Ureter (tissue), 1 donor: Measurements from ENCODE around the gene TLE3. TPM values are rescaled to one million over a fixed set of nuclear protein-coding genes. Genes with fewer than 3 reads are reported as not detected.

Experiments
- DNase-seq: peaks from one replicate; pipeline ENCODE4 v3.0.0-alpha.2; 2020; ENCODE audit warnings: low spot score
- total RNA-seq: library from RNA; stranded (reverse); gene quantifications from one replicate; pipeline ENCODE4 v1.2.4, GENCODE V29; 2023
- donor health status: DM: yes; HTN: yes; CAD: no.

Gene TLE3
- total RNA-seq, 1 donor from 2014 or later: 37.8 TPM

DNA sequence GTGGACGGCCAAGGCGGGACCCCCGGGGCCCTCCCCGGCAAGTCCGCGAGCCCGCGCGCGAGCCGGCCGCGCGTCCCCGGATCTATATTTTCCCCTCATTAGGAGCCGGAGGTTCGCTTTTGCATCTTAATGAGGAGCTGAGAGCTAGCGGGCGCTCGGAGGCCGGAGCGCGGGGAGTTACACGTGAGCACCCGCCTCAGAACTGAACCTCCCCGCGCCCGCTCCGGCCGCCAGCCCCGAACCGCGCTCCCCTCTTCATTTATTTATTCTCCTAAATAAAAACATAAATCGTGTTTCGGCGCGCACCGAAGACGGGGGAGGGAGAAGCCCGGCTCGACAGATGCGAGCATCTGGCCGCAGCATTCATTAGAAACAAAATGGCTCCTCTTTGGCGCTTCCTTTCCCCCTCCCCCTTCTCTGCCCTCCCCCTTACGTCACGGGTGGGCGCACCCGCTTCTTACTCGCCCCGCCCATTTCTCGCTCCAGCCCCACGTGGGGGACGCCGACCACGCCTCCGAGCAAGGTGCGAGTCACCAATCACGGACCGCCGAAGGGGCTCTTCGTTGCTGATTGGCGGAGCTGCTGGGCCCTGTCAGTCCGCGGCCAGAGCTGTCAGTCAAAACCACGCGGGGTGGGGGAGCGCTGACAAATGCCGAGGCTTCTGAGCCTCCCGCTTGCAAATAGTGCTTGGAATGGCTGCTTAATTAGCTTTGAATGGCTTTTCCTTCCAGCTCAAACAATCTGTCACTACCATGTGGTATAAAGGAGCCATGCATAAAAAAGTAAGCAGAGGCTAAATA lies 1.6 kb upstream of the TLE3 start:
- DNase-seq: peak; percentile 100

DNA sequence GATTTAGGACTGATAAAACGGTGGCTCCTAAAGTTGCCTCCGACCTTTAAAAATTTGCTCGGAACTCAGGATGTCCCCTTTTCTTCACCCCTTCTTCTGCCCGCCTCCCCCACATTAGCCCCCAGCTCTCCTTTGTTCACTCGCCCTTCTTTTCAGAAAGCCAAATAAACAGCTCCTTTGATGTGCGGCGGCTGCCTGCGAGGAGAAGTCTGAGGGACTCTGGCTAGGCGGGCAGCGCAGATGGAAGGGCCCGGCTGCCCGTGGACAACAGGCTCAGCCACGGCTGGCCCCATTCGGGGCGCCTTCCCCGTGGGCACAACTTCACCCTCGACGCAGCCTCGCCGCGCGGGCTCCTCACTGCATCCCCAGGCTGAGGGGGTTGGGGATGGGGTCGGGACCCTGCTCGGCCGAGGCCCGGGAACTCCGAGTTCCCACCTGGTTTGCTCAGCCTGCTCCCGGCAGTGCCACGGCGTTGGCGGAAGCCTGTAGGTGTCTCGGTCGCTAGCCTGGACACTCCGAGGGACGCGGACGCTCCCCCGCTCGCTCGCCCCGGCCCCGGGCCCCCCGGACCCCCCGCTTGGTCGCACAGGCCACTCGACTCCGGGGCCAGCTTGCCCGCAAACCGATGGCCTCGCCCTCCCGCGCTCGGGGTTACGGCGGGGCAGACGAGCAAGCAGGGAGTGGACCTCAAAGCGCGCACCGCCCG lies 897 bp upstream of the TLE3 start:
- DNase-seq: no peak

DNA sequence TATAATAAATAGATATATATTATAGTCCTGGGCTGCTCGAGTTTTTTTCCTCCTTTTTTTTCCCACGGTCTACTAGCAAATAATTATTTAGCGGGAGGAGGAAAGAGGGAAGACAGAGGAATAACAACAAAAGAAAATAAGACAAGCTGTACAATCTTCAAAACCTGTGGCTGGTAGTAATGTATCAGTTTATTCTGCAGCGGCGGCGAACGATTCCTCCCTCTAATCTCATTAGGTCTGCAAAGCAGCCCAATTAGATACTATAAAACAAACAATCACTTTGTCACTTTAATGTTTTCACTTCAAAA lies 390 bp upstream of the TLE3 start:
- DNase-seq: no peak

DNA sequence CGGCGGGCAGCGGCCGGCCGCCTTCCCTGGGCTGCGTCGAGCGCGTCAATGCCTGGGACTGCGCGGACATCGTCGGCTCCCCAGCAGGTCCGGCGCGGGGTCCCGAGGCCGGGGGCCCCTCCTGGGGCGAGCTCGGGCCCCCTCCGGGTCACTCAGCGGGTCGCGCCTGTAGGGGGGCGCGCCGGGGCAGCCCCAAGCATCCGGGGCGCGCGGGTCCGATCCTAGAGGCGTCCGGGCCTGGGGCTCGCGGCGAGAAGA lies 725 bp downstream of the TLE3 start:
- no peak for DNase-seq

DNA sequence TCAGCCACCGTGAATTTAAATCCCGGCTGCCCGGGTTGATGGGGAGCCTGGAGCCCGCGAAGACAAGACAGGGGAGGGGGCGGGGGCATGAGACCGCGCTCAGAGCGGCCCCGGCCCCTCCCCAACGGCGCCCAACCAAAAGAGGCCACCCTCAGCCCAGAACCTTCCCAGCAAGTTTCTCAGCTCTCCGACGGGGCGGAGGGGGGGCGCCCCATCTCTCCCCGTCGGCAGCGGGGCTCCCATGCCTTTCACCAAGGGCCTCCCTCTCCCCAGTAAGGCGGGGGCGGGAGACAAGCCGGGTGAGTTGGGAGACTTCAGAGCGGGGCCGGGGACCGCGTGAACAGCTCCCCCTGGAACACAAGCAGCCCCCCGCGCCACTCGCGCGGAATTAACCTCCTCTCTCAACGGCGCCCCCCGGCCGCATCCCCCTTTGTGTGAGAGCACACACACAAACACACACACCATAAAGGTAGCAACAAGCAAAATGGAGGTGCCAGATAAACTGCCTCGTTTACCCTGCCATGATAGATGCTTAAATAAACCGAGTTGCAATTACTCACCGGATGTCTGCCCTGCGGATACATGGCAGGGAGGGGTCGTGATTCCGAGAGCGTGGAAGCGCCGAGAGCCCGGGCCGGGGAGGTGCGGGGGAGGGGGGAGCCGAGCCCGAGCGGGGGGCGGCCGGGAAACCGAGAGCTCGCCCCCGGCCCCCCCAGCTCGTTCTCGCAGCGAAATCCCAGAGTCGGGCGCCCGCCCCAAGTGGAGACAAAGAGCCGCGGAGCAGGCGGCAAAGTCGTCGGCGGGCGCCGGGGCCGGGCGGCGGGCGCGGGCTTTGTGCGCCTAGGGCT lies 1.3 kb downstream of the TLE3 start:
- DNase-seq: peak; percentile 63

DNA sequence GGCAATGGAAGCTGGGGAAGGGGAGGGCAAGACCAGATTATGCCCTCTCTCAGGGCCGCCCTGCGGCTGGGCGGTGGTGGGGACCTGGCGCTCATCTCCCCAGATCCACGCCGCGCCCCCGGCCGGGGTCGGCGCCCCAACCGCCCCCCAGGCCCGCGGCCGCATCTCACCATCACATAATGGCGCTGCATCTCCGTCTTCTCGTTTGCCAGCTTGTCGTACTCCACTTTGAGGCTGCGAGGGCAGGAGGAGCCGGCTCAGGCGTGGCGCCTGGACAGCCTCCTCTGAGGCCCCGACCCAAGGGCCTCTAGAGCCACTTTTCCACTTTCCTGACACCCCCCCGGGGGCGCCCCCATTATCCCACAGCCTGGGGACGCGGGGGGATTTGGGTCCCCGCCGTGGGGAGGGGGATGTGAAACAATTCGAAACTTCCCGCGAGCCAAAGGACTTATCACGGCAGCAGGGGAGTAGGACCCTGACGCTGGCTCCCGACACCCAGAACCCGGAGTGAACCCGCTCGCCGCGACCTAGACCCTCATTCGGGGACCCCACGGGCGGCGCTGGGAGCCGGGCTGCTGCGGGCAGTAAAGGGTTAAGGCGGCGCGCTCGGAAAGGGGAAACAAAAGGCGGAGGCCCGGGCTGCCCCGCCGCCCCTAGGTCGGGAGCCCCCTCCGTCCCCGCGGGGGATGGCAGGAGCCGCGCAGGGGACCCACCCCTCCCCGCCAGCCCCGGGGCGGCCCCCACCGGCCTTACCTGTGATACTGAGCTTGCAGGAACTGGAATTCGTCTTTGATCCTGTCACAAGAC lies 2.1 kb downstream of the TLE3 start:
- no peak for DNase-seq

DNA sequence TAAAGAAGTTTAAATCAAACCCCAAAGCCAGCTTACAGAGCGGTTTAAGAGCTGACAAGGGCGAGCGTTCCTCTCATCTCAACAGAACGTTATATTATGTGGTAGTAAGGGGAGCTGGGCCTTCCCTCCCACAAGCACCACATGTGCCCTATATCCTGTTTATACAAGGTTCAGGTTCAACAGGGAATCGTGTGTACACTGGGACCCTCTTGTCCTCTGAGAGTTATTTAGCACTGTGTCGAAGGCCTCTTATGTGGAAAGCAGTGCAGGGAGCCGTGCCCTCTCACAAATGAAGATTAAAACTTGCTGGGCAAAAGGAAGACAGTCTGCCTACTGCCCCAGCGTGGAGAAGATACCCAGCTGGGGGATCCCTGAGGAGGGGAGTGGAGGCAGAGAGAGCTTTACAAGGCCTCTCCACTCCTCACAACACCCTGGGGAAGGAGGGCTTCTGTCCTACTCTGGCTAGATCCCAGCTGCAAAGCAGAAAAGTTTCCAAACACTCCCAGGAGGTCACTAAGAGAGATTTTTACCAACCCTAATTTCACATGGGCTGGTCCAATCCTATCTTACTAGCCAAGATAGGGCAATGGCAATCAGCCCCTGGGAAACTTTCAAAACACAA lies 2.9 kb downstream of the TLE3 start:
- no peak for DNase-seq

DNA sequence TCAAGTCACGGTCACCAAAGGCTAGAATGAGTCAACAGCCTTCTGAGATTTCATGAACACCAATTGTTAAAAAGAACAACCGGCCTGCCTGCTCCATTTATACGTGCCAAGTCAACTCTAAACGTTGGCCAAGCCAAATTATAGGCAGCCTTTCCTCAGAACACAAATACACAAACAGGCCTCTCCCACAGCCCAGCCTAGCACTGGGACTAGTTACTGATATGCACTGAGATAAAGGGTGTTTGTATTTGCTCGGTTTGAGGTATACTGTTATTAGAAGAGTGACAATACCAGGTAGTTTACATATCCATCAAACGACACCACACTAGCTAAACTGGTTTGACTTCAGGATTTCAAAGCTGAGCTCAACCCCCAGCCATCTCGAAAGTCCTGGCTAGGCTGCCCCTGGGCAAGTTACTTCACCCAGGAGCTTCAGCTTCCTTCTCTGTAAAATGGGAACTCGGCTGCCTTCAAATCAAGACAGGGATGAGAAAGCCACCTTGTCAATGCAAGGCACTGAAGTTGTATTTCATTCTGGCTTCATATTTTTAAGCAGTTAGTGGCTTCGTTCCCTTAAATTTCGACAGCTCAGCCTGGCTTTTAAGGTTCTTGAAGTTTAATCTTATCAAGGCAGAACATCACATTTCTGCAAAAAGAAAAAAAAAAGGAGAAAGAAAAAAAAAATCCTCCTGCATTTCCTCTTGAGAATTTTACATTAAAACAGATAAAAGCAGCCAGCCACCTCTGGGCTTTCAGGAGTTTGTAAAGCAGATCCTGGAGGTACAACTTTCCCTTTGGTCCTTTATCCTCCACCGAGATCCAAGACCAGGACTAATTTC lies 4.0 kb downstream of the TLE3 start:
- DNase-seq: no peak

DNA sequence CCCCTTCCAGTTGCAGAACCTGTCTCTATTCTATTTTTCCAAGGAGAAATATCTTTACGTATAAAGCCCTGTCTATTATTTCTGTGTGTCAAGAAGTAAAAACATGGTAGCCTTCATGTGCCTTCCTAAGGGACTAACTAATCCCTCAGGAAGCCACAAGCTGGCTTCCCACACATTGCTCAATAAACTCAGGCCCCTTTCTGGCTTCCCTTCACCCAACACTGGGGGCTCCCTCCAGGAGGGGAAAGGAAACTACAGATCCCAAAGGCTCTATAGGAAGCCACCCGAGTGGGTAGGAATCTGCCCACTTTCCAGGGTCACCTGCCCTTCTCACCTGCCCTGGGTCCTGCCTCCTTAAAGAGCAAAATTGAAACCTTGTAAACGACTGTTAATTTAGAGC lies 4.6 kb downstream of the TLE3 start:
- DNase-seq: no peak

DNA sequence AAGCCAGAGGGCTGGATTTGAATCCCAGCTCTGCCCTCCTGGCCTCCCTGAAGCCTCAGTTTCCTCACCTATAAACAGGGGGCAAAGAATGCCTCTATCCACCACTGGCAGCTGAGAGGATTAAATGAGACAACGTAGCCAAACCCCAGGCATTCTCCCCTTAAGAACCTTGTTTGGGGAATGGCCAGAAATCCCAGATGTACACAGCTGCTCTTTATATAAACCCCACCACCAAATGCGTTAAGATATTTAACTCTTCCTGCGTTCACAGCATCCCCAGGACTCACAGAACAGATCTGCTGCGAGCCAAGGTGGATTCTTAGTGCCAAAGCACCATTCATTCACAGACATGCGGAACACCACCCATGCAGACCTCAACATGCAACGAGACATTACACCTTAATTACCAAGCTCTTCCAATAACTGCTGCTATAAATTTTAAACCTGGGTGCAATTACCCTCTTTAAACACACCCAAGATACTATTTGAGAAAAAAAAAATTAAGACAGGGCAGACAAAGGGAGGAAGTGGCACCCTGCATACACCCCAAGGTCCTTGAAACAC lies 5.2 kb downstream of the TLE3 start:
- DNase-seq: no peak

DNA sequence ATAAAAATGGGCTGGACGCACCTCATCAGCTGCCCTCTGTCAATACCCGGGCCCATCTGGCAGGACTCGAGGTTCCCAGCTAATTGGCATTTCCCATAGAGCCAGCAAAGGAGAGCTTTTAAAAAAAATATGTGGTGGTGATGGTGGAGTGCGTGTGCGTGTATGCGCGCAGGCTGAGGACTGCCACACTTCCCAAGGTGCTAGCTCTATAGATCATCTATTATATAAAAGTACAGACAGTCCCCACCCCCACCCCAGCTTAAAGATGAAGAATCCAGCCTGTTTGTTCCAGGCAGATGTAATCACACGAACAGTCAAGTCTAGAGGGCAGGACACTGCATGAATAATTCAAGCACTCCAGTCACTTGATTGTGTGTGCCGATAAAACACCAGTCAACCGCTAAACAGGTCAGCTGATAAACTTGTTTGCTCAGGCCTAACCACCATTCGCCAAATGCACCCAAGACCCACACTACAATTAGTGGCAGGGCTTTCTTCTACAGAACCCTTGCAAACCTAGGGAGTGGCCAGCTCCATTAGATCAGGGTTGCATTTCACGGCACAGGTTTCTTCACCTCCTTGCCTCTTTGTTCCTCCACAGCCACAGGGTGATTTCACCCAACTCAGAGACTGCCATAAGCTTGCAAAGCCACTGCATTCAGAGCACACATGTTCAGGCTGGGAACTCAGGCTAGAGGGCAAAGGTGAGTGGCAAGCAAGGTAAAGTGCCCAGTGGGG lies 5.8 kb downstream of the TLE3 start:
- DNase-seq: peak; percentile 64

DNA sequence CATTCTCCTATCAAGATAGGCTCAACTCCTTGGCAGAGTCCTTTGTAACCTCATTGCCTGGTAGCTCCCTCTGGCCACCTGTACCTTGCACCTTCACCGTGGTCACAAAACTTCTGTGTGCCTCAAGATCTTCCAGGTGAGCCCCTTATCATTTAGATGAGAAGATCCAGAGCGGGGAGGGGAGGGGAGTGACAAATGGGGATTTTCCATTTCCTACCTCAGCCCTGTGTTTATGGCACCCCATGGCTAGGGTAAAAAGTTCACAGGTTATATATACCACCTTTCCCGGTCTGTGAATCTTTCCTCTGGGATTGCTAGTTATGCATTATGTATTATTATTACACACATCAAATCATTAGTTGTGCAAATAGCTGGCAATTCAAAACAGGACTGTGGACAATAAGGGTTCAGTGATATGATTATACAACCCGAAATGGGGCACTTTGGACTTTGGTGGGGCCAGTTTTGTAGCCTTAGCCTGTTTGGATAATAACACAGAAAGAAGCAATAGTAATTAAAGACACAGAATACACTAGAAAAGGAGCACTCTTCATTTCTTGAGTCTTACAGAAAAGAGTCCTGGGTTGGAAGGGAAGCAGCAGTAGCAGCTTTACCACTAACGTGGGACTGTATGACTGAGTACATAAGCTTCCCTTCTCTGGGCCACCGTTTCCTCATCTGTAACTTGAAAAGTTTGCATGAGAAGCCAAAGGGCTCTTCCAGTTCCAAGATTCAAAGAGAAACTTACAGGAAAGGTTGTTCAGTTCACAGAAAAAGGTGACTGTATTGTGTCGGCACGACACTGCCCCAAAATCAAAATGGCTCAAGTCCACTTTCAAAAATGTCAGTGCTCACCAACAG lies 7.1 kb downstream of the TLE3 start:
- no peak for DNase-seq

DNA sequence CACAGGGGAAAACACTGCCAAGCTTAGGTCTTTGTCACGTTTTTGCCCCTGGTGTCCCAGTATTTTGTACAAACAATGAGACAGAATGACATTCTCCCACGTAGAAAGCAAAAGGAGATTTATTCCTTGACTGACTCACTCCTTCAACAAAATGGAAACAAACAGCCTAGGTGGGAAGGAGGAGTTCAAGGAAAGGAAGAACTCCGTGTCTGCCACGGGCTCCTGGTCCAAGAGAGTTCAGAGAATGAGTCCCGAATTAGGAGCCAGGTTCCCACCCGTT lies 8.1 kb downstream of the TLE3 start:
- DNase-seq: no peak

DNA sequence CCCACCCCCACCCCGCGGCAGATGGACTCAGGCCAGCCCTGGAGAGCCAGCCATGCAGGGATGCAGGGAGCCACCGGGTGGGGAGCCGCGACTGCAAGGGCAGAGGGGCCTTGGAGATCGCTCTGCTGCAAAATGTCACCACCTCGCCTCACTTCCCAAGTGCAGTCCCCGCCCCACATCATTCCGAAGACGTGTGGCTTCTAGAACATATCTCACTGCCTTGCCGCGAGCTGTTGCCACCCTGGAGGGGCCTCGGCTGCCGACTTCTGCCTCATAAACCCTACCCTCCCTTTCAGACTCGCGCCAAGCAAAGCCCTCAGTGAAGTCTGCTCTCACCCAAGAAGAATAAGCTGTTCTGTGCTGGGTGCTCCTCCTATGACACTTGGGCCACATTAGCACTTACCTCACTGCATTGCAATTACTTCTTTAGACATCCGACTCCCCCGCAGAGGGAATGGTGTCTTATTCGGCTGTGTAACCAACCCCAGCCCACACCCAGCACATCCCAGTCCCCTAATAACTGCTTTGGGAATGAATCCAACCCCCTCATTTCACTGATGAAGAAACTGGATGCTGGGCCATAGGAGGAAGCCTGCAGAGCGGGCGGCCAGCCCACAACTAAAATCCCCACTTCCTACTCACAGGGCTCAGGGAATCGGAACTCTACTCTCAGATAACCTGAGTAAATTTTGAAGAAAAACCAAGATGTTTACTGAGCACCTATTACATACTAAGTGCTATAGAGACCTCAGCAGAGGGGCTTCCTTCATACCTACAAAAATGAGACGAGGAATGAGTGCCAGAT lies 8.6 kb downstream of the TLE3 start:
- no peak for DNase-seq

DNA sequence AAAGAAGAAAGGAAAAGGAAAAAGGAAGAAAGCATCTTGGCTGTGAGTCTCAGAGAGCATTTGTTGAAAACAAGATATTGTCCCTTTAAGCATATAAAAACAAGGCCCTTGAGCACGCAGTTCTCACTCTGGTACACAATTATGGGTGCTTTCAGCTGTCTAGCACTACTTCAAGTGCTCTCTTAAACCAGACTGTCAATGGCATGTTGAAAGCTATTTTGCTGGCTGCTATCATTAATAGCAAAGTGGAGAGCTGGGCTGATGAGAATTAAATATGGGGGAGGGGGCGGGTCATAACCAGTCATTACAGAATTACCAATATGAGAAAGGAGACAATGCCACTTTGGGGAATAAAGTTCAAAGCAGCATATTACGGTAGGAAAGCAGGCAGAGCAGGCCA lies 9.3 kb downstream of the TLE3 start:
- DNase-seq: no peak

DNA sequence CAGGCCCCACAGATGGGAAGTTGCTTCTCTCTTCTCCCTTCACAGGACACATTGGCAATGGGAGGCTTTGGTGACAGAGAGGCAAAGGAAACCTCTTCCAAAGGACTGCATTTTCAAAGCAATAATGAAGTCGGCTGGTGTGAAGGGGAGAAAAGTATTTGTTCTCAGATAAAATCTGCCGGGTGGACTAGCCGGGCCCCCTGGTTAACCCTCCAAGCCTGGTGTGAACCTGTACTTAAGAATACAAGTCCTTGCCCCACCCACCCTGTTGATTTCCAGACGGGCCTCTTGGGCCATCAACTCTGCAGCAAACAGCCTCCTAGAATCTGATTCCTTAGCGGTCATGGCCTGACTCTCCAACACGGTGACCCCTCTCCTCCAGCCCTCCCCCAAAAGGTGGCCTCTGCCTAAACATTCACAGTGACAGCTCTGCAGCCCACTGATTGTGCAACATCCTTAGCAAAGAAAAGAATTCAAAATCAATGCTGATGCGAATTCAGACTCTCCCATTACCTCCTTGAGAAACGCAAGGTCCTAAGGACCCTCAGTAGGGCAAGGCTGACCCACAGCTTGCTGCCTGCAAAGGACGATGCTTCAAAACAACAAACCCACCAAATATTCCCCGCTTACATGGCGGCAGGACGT lies 9.9 kb downstream of the TLE3 start:
- DNase-seq: no peak

DNA sequence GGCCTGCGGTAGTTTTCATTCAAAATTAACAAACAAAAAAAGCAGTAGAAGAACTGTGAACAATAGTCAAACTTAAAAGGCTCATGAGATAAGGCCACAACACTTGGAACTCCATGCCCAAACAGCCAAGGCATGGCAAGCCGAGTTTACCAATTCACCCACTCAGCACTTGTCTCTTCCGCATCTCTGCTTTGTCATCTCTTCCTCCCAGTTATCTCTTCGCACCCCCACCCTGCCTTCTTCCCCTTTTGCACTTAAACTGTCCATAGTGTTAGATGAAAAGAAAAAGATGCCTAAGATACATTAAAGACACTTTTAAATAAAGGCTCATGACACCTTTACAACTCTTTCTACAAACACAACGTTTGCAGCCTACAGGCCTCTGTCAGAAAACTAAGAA lies 11.1 kb downstream of the TLE3 start:
- no peak for DNase-seq

DNA sequence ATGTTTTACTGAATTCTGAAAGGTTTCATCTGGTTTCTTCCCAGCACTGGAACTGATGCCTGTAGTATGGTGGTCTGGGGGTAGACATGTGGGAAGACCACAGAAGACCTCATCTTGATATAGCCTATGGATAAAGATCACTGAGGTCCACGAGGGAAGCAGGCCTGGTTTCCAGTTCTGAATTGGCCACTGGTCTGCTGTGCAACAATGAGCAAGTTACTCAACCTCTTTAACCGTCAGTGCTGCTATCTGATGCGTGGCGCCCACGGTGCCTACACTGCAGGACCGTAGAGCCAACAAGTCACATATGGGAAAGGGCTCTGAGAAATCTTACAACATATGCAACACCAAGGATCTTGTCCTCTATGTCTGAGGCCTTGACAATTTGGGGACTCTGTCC lies 13.3 kb downstream of the TLE3 start:
- no peak for DNase-seq
